Endodermal cell (in vitro differentiated cells): ENCODE measurements around the gene PDK2. TPM values are rescaled to one million over a fixed set of nuclear protein-coding genes. Genes with fewer than 3 reads are reported as not detected.
A peak's percentile ranks its signal among the peaks of the same experiment; 100 is the strongest.

Experiments
- DNase-seq: peaks from one replicate; pipeline ENCODE4 v3.0.0-alpha.2; 2017
- H3K27ac ChIP-seq: 2 replicates; pipeline ENCODE4 v1.5.1; 2013; ENCODE audit warnings: mild to moderate bottlenecking, low read depth, low read length, moderate library complexity
- H3K27me3 ChIP-seq: 2 replicates; pipeline ENCODE4 v1.6.1; 2013; ENCODE audit warnings: mild to moderate bottlenecking, low read length, moderate library complexity; ENCODE audit not compliant: insufficient read depth, control insufficient read depth, poor library complexity, severe bottlenecking
- H3K36me3 ChIP-seq: 2 replicates; pipeline ENCODE4 v1.7.0; 2013; ENCODE audit warnings: mild to moderate bottlenecking, low read length, moderate library complexity; ENCODE audit not compliant: control insufficient read depth, insufficient read depth
- H3K4me1 ChIP-seq: one replicate; pipeline ENCODE4 v1.7.0; 2013; ENCODE audit warnings: low read length; ENCODE audit not compliant: control insufficient read depth, insufficient read depth
- H3K4me3 ChIP-seq: 2 replicates; pipeline ENCODE4 v1.5.1; 2013; ENCODE audit warnings: mild to moderate bottlenecking, low read length, moderate library complexity
- H3K9ac ChIP-seq: 2 replicates; pipeline ENCODE4 v1.6.1; 2013; ENCODE audit warnings: mild to moderate bottlenecking, low read length, moderate library complexity; ENCODE audit not compliant: poor library complexity, severe bottlenecking; ENCODE audit errors: extremely low read depth
- H3K9me3 ChIP-seq: 2 replicates; pipeline ENCODE4 v1.6.1; 2013; ENCODE audit warnings: mild to moderate bottlenecking, low read length, moderate library complexity; ENCODE audit not compliant: control insufficient read depth
- H3K27ac Mint-ChIP-seq: 2 replicates; pipeline ENCODE4 v1.8.0; 2020; ENCODE audit warnings: mixed read lengths
- H3K27me3 Mint-ChIP-seq: 2 replicates; pipeline ENCODE4 v1.8.0; 2021; ENCODE audit warnings: mild to moderate bottlenecking, mixed read lengths; ENCODE audit not compliant: insufficient read depth
- H3K36me3 Mint-ChIP-seq: 2 replicates; pipeline ENCODE4 v1.8.0; 2020; ENCODE audit warnings: low read depth, mixed read lengths
- H3K4me1 Mint-ChIP-seq: 2 replicates; pipeline ENCODE4 v1.8.0; 2020; ENCODE audit warnings: mixed read lengths
- H3K4me3 Mint-ChIP-seq: 2 replicates; pipeline ENCODE4 v1.8.0; 2020; ENCODE audit warnings: mild to moderate bottlenecking, moderate library complexity, mixed read lengths
- H3K9me3 Mint-ChIP-seq: 2 replicates; pipeline ENCODE4 v1.8.0; 2020; ENCODE audit warnings: mild to moderate bottlenecking, mixed read lengths
- WGBS, 2 experiments: methylation state at CpG; one replicate each; pipeline versions ENCODE4 v1.1.5 to v1.1.7; 2013; ENCODE audit warnings: missing lambda C conversion rate in 2 of 2, mixed read lengths in 1 of 2; ENCODE audit not compliant: insufficient coverage in 1 of 2, insufficient read length in 1 of 2; 5-methylcytosine and 5-hydroxymethylcytosine counted together
- total RNA-seq, 2 donors: library from RNA; stranded (reverse); fragmentation: NEBNext Ultra II Directional in 1 of 2; extraction: Animal tissue kit (Norgen Biotek cat#: 25700) in 1 of 2; gene quantifications; 2 replicates in 1 of 2; 3 replicates in 1 of 2; pipeline ENCODE4 v1.2.1, GENCODE V29; 2021
- TF ChIP-seq, protein P1 (sequence below): fragments of 200-600 bp; sonication (generic); conservative IDR thresholded peaks from 2 replicates; pipeline ENCODE4 v1.5.0; 2021; ENCODE audit warnings: antibody characterized with exemption, mild to moderate bottlenecking

PDK2 gene
- total RNA-seq, 2 donors from 2014 or later = 23.0 to 24.2 TPM

DNA sequence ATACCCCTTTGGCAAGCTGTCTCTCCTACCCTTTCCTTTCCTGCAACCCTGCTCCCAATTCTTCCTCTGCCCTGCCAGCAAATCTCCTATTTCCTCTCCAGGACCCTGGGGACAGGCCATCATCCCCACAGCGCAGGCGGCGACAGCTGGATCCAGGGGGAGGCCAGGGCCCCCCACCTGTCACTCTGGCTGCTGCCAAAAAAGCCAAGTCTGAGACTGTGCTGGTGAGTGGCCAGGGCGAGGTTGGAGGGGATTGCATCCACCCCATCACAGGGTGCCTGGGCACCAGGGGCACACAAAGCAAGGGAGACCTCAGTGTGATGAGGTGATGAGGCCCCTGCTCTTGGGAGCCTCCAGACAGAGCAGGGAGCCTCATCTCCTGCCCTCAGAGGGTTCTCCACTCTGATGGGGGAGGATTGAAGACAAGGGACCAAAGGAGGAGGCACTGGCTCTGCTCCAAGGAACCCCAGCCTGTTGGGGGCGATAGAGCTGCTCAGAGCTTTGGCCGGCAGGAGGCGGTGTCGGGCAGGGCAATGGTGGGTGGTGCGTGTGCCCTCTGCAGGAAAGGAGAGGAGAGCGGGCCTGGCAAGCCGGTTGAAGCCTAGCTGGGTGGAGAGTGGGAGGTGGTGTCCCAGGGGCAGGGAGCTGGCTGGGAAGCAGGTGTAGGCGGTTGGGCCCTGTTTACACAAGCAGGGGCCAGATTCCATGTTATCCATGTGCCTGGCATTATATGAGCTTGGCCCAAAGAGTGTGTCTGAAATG is 15.6 kb upstream of the PDK2 start:
- Histone ChIP-seq H3K4me1 (no peaks in the 10 kb centered on the region), H3K27me3 (peaks cover 38% of the 10 kb centered on the region), H3K9ac (no peak overlapping the region), H3K36me3 (peaks cover 3% of the 10 kb centered on the region), H3K4me3 (no peak overlapping the region), H3K9me3 (no peaks in the 10 kb centered on the region), H3K27ac (no peak overlapping the region)
- TF ChIP-seq, protein P1, sequence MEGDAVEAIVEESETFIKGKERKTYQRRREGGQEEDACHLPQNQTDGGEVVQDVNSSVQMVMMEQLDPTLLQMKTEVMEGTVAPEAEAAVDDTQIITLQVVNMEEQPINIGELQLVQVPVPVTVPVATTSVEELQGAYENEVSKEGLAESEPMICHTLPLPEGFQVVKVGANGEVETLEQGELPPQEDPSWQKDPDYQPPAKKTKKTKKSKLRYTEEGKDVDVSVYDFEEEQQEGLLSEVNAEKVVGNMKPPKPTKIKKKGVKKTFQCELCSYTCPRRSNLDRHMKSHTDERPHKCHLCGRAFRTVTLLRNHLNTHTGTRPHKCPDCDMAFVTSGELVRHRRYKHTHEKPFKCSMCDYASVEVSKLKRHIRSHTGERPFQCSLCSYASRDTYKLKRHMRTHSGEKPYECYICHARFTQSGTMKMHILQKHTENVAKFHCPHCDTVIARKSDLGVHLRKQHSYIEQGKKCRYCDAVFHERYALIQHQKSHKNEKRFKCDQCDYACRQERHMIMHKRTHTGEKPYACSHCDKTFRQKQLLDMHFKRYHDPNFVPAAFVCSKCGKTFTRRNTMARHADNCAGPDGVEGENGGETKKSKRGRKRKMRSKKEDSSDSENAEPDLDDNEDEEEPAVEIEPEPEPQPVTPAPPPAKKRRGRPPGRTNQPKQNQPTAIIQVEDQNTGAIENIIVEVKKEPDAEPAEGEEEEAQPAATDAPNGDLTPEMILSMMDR = peak; percentile 86
- 69 to 89% methylated on average over 3 to 12 of the region's 12 CpGs for WGBS, 2 experiments
- no peak overlapping the region for H3K4me3 Mint-ChIP-seq
- peak; percentile 93 for DNase-seq
- H3K4me1 Mint-ChIP-seq = no peaks in the 10 kb centered on the region
- peaks cover 44% of the 10 kb centered on the region for H3K27me3 Mint-ChIP-seq
- no peaks in the 10 kb centered on the region for H3K9me3 Mint-ChIP-seq
- no peak overlapping the region for H3K27ac Mint-ChIP-seq
- peaks cover 17% of the 10 kb centered on the region for H3K36me3 Mint-ChIP-seq

DNA sequence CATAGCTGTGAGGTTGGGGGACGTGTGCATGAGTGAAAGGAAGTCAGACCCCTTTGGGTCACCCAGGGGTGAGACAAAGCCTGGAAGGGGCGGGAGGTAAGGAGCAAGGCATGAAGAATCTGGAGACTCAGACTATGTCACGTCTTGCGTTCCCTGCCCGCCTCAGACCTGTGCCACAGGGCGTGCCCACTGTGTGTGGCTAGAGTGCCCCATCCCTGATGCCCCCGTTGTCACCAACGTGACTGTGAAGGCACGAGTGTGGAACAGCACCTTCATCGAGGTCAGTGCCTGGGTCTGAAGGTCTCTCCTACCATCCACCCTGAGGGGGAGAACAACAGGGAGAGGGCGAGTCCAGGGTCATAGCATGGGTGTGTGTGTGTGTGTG is 15.1 kb upstream of the PDK2 start:
- TF ChIP-seq, protein P1 = no peak
- Mint-ChIP-seq H3K27me3 (peaks cover 39% of the 10 kb centered on the region), H3K4me3 (no peak overlapping the region), H3K9me3 (no peaks in the 10 kb centered on the region), H3K27ac (no peak overlapping the region), H3K36me3 (peaks cover 13% of the 10 kb centered on the region), H3K4me1 (no peaks in the 10 kb centered on the region)
- 84 to 93% methylated on average over 2 to 10 of the region's 11 CpGs for WGBS, 2 experiments
- Histone ChIP-seq H3K27me3 (peaks cover 32% of the 10 kb centered on the region), H3K36me3 (peaks cover 3% of the 10 kb centered on the region), H3K4me3 (no peak overlapping the region), H3K4me1 (no peaks in the 10 kb centered on the region), H3K9ac (no peak overlapping the region), H3K9me3 (no peaks in the 10 kb centered on the region), H3K27ac (no peak overlapping the region)
- no peak for DNase-seq

DNA sequence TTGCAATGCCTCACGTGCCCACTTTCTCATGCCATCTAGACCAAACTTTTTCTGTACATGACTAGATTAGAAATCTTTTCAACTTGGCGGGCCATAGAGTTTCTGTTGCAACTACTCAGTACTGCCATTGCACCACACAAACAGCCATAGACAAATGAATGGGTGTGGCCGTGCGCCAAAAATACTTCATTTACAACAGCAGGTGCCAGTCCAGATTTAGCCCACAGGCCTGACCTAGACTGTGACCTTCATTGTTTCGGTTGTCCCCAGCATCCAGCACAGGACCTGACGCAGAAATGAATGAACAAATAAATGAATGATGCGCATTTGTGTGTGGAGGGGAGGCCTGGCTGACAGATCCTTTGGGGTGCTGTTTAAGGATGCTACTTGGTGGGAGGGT is 14.3 kb upstream of the PDK2 start:
- no peaks in the 10 kb centered on the region for H3K4me1 ChIP-seq
- peaks cover 3% of the 10 kb centered on the region for H3K36me3 ChIP-seq
- no peak overlapping the region for H3K9ac ChIP-seq
- TF ChIP-seq, protein P1 = no peak
- 92 to 93% methylated on average over 5 to 7 of the region's 7 CpGs for WGBS, 2 experiments
- Mint-ChIP-seq H3K27ac (no peak overlapping the region), H3K4me3 (no peak overlapping the region), H3K36me3 (peaks cover 13% of the 10 kb centered on the region), H3K9me3 (no peaks in the 10 kb centered on the region), H3K27me3 (peaks cover 31% of the 10 kb centered on the region), H3K4me1 (no peaks in the 10 kb centered on the region)
- H3K27ac ChIP-seq = no peak overlapping the region
- no peaks in the 10 kb centered on the region for H3K9me3 ChIP-seq
- DNase-seq = no peak
- no peak overlapping the region for H3K4me3 ChIP-seq
- H3K27me3 ChIP-seq = peaks cover 25% of the 10 kb centered on the region
